HepG2 (cell line): ENCODE measurements around the gene AARS2. TPM values are rescaled to one million over a fixed set of nuclear protein-coding genes. Genes with fewer than 3 reads are reported as not detected.

ENCODE experiments used
- ATAC-seq: fragments of 200-7000 bp; cut with Tn5 transposase; 3 replicates; pipeline ENCODE4 v1.9.1; 2020; ENCODE audit warnings: mild to moderate bottlenecking, moderate library complexity
- BruUV-seq: library from RNA; stranded (reverse); fragments of 400-500 nt; replicated peaks from 2 replicates; lab custom pipeline; 2021; lab: Mats Ljungman, UMichigan
- CTCF ChIA-PET: fragments of 300-600 bp; formaldehyde crosslinking; extraction: SDS; loops from one replicate; lab custom pipeline; 2021; ENCODE audit warnings: low total read pairs, inconsistent platforms, low intra/inter-chr PET ratio; lab: Yijun Ruan, JAX
- POLR2A ChIA-PET: fragments of 350-600 bp; sonication (Branson Sonifier 250); formaldehyde crosslinking; loops from one replicate; lab custom pipeline; 2020; ENCODE audit warnings: antibody characterized with exemption, inconsistent platforms; lab: Yijun Ruan, JAX
- DNase-seq: peaks from one replicate; pipeline ENCODE4 v3.0.0-alpha.2; 2015; ENCODE audit warnings: low spot score
- FAIRE-seq: peaks from 3 replicates; lab custom pipeline; 2011; peaks lifted over from hg19 to GRCh38; lab: Jason Lieb, UNC
- H2AFZ ChIP-seq: one replicate; pipeline ENCODE4 v1.6.1; 2011; ENCODE audit warnings: low read length, inconsistent platforms
- H3K27ac ChIP-seq: fragments of 300-600 bp; 3 replicates; pipeline ENCODE4 v1.8.0; 2011; ENCODE audit warnings: mixed run types, mild to moderate bottlenecking, mixed read lengths, low read length, inconsistent platforms; ENCODE audit not compliant: insufficient read depth; ENCODE audit errors: extremely low read length
- H3K27me3 ChIP-seq, 2 experiments: fragments of 200-600 bp in 1 of 2; 2 replicates in 1 of 2; 3 replicates in 1 of 2; pipeline versions ENCODE4 v1.6.0 to v1.8.0; 2011; ENCODE audit warnings: low read length in 2 of 2, mild to moderate bottlenecking in 2 of 2, moderate library complexity in 2 of 2, inconsistent platforms in 1 of 2; ENCODE audit not compliant: insufficient read depth in 2 of 2, control insufficient read depth in 1 of 2
- H3K36me3 ChIP-seq, 2 experiments: fragments of 200-600 bp in 1 of 2; replicated peaks in 1 of 2; 2 replicates in 1 of 2; 3 replicates in 1 of 2; pipeline versions ENCODE4 v1.5.1 to v1.8.0; 2011; ENCODE audit warnings: low read length in 2 of 2, inconsistent platforms in 1 of 2; ENCODE audit not compliant: insufficient read depth in 2 of 2, control insufficient read depth in 1 of 2
- H3K4me1 ChIP-seq: 2 replicates; pipeline ENCODE4 v1.5.1; 2012; ENCODE audit warnings: low read length, inconsistent platforms; ENCODE audit not compliant: insufficient read depth
- H3K4me2 ChIP-seq: 2 replicates; pipeline ENCODE4 v1.6.0; 2011; ENCODE audit warnings: low read depth, low read length, inconsistent platforms
- H3K4me3 ChIP-seq, 3 experiments: fragments of 200-600 bp in 1 of 3; sonication (generic), shearing (Covaris generic) in 1 of 3; replicated peaks in 1 of 3; 2 replicates each; pipeline ENCODE4 v1.5.1; 2011 to 2016; ENCODE audit warnings: low read length in 3 of 3, inconsistent platforms in 2 of 3, low read depth in 2 of 3, mild to moderate bottlenecking in 2 of 3, control low read depth in 1 of 3, mixed read lengths in 1 of 3; ENCODE audit not compliant: insufficient read depth in 1 of 3
- H3K79me2 ChIP-seq: one replicate; pipeline ENCODE4 v1.6.1; 2011; ENCODE audit warnings: low read length, inconsistent platforms; ENCODE audit not compliant: insufficient read depth
- H3K9ac ChIP-seq: 2 replicates; pipeline ENCODE4 v1.6.0; 2011; ENCODE audit warnings: mild to moderate bottlenecking, low read depth, low read length, inconsistent platforms; ENCODE audit not compliant: insufficient read depth
- H3K9me3 ChIP-seq: 2 replicates; pipeline ENCODE4 v1.5.1; 2012; ENCODE audit warnings: mild to moderate bottlenecking, low read length
- H4K20me1 ChIP-seq: 2 replicates; pipeline ENCODE4 v1.6.0; 2011; ENCODE audit warnings: inconsistent platforms, mild to moderate bottlenecking, low read length, moderate library complexity; ENCODE audit not compliant: insufficient read depth
- CENPX ChIP-seq: sonication (generic); formaldehyde crosslinking; IDR thresholded peaks from 2 replicates; pipeline ENCODE4 v1.9.0; 2021; ENCODE audit warnings: mild to moderate bottlenecking, missing genetic modification reagents, moderate library complexity
- E2F5 ChIP-seq: sonication (generic); formaldehyde crosslinking; conservative IDR thresholded peaks from 2 replicates; pipeline ENCODE4 v1.4.0; 2020; ENCODE audit warnings: missing genetic modification reagents
- HBP1 ChIP-seq: IDR thresholded peaks from 2 replicates; pipeline ENCODE4 v1.6.1; 2016; ENCODE audit warnings: low read depth, control low read depth
- KLF12 ChIP-seq: sonication (generic); formaldehyde crosslinking; IDR thresholded peaks from 2 replicates; pipeline ENCODE4 v1.4.0; 2020; ENCODE audit warnings: missing genetic modification reagents, borderline replicate concordance
- TAF1 ChIP-seq: sonication (generic); formaldehyde crosslinking; IDR thresholded peaks from 2 replicates; pipeline ENCODE4 v1.4.0; 2020; ENCODE audit warnings: missing genetic modification reagents
- TAF15 ChIP-seq: fragments of 200-400 bp; formaldehyde crosslinking; IDR thresholded peaks from one replicate; pipeline ENCODE4 v1.6.1; 2018; ENCODE audit warnings: mild to moderate bottlenecking, low read depth, low read length; ENCODE audit not compliant: poor library complexity, severe bottlenecking
- ZBTB21 ChIP-seq: sonication (generic); formaldehyde crosslinking; IDR thresholded peaks from 2 replicates; pipeline ENCODE4 v1.4.0; 2020; ENCODE audit warnings: missing genetic modification reagents
- ZNF256 ChIP-seq: sonication (generic); formaldehyde crosslinking; conservative IDR thresholded peaks from 2 replicates; pipeline ENCODE4 v1.4.0; 2020; ENCODE audit warnings: missing genetic modification reagents
- ZNF296 ChIP-seq: sonication (generic); formaldehyde crosslinking; conservative IDR thresholded peaks from 2 replicates; pipeline ENCODE4 v1.5.0; 2020; ENCODE audit warnings: mild to moderate bottlenecking, missing genetic modification reagents
- ZNF563 ChIP-seq: sonication (generic); formaldehyde crosslinking; IDR thresholded peaks from 2 replicates; pipeline ENCODE4 v1.8.0; 2022; ENCODE audit warnings: mild to moderate bottlenecking, moderate library complexity, missing genetic modification reagents
- ZNF670 ChIP-seq: sonication (generic); formaldehyde crosslinking; IDR thresholded peaks from 2 replicates; pipeline ENCODE4 v1.8.0; 2022; ENCODE audit warnings: mild to moderate bottlenecking, missing genetic modification reagents, borderline replicate concordance
- ZNF776 ChIP-seq: sonication (generic); formaldehyde crosslinking; IDR thresholded peaks from 2 replicates; pipeline ENCODE4 v1.4.0; 2020; ENCODE audit warnings: mild to moderate bottlenecking, missing genetic modification reagents
- ZNF784 ChIP-seq: sonication (generic); formaldehyde crosslinking; IDR thresholded peaks from 2 replicates; pipeline ENCODE4 v1.5.1; 2020; ENCODE audit warnings: missing genetic modification reagents, mild to moderate bottlenecking, borderline replicate concordance
- WGBS: methylation state at CpG from one replicate; pipeline ENCODE4 v1.1.6; 2017; ENCODE audit warnings: low lambda C conversion rate; 5-methylcytosine and 5-hydroxymethylcytosine counted together
- in situ Hi-C: cut with HindIII; loops from 2 replicates; pipeline ENCODE4 v1.10.0; 2017; ENCODE audit warnings: low pct_unique_long_range_greater_than_20kb; ENCODE audit not compliant: extremely low pct_ligation_motif_present
- intact Hi-C: fragments of 100-400 bp; cut with micrococcal nuclease; formaldehyde crosslinking; loops from one replicate; pipeline ENCODE4 v1.10.0; 2022; ENCODE audit not compliant: unreplicated experiment
- polyA plus RNA-seq, 8 experiments: library from polyadenylated mRNA; depleted of rRNA in 3 of 8; stranded (reverse) in 7 of 8; unstranded in 1 of 8; fragments of >200 nt; fragmentation: Illumina TruSeq in 4 of 8; extraction: Trizol in 4 of 8; gene quantifications; 2 replicates each; pipeline versions ENCODE4 v1.2.1 to v1.2.3, GENCODE V29; 2011 to 2016; ENCODE audit warnings: low read depth in 4 of 8, missing spikeins in 1 of 8, mixed read lengths in 1 of 8; ENCODE audit not compliant: insufficient read depth in 1 of 8
- total RNA-seq, 5 experiments: library from RNA; depleted of rRNA; stranded (reverse); fragments of >200 nt; fragmentation: Illumina TruSeq; extraction: Trizol; gene quantifications; 2 replicates each; pipeline ENCODE4 v1.2.3, GENCODE V29; 2016; ENCODE audit warnings: low read depth in 1 of 5

The AARS2 gene
- total and polyA plus RNA-seq, 2 of the 13 experiments (the other 11 are each of a cell fraction or from before 2014, with no cell fraction given), result 7.5 to 24.1 TPM

GRCh38 chr6:44257025-44257752, 56.0 kb downstream of the AARS2 start, which contains the start of gene SLC35B2:
Gene SLC35B2 (minus strand): TSS chr6:44257528. CDS start chr6:44257410, 118 bp downstream.
- Histone ChIP-seq H4K20me1 (peaks cover 43% of the 10 kb centered on the region), H3K4me3 (peak within 1 kb of the TSS; percentile 66 to 84 (median 71)), H3K9me3 (no peaks in the 10 kb centered on the region), H3K27me3 (no peaks in the 10 kb centered on the region; a peak in 1 of 5 replicates), H3K79me2 (peaks cover 15% of the 10 kb centered on the region), H3K9ac (peak within 1 kb of the TSS; percentile 92), H3K36me3 (peaks cover 23 to 56% of the 10 kb centered on the region in 2 experiments), H2AFZ (no peak within 1 kb of the TSS), H3K4me2 (peak within 1 kb of the TSS; percentile 96), H3K27ac (peak within 1 kb of the TSS; percentile 93), H3K4me1 (peaks cover 53% of the 10 kb centered on the region)
- FAIRE-seq (peak; percentile 73), ATAC-seq (peak; percentile 71), DNase-seq (peak; percentile 88)
- ChIA-PET CTCF (interaction anchor here (0.7 to 1.5 kb wide), 3 partner anchors 36 to 106 kb away, joined by 3 to 4 read pairs (median 4); no protein-coding TSS in a partner anchor), POLR2A (interaction anchor here (0.9 to 6.0 kb wide), 27 partner anchors 7 to 628 kb away, joined by 3 to 264 read pairs (median 5); partner anchors contain the start of genes AARS2, CDC5L, GTPBP2 and HSP90AB1)
- intact Hi-C loops, result no loop called here
- in situ Hi-C loops, result no loop called here
- 0% methylated on average over 30 of the region's 80 CpGs for WGBS
- BruUV-seq, result no TSS peak
- TF ChIP-seq TAF15 (peak; percentile 73), ZNF670 (CRISPR knock-in tag) (peak; percentile 84), ZNF784 (CRISPR knock-in tag) (peak; percentile 95; the same call in 1 of the 2 replicates), HBP1 (CRISPR knock-in tag) (peak; percentile 95), ZNF563 (peak; percentile 89; the same call in 1 of the 2 replicates), ZNF256 (no peak), ZNF296 (CRISPR knock-in tag) (no peak), TAF1 (CRISPR knock-in tag) (peak; percentile 87), ZNF776 (CRISPR knock-in tag) (peak; percentile 77; the same call in 1 of the 2 replicates), ZBTB21 (CRISPR knock-in tag) (no peak), CENPX (CRISPR knock-in tag) (no peak), KLF12 (CRISPR knock-in tag) (peak; percentile 24; the same call in 1 of the 2 replicates), E2F5 (CRISPR knock-in tag) (peak; percentile 69; the same call in 1 of the 2 replicates)
